IPS DF 4.7 (cell line): ENCODE results near the gene NR4A1.
A peak's percentile ranks its signal among the peaks of the same experiment; 100 is the strongest.

ENCODE experiments used
- DNase-seq: peaks from one replicate; pipeline ENCODE4 v3.0.0-alpha.2; 2013; ENCODE audit warnings: low spot score; ENCODE audit errors: extremely low read depth

Gene NR4A1

DNA sequence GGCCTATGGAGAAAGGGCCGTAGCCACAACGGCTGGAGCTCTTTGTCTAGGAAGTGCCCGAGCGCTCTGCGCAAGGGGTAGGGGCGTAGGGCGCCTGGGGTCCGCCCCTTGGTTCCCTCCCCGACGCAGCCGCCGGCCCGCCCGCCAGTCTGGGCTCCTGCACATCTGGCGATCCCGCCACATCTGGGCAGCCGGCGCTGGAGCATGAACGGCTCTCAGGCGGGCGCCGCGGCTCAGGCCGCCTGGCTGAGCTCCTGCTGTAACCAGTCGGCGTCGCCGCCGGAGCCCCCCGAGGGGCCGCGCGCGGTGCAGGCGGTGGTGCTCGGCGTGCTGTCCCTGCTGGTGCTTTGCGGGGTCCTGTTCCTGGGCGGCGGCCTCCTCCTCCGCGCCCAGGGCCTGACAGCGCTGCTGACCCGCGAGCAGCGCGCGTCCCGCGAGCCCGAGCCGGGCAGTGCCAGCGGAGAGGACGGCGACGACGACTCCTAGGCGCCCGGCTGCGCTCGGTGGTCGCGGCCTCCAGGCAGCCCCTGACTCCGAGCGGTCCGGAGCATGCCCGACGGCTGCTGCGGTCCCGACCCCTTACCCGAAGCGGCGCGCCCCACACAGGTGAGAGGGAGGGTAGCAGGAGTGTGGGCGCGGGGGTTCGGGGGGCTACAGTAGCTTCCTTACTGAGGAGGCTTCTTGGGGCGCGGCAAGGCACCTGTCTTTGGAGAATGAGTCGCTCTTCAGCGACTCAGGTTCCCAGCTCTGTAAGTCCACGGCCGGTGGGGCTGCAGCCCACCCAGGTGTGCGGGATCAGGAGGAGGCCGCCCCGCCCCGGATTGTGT is 28.5 kb downstream of the NR4A1 start, which contains the start of gene SMIM41:
Gene SMIM41 (plus strand): TSS at position 129 of the 827 bp plus-strand sequence. CDS start 76 bp downstream, at position 205.
- DNase-seq: no peak

- no peak for DNase-seq
Observed at GRCh38 chr12:52080403-52081251, 29.4 kb downstream of the NR4A1 start.

DNA sequence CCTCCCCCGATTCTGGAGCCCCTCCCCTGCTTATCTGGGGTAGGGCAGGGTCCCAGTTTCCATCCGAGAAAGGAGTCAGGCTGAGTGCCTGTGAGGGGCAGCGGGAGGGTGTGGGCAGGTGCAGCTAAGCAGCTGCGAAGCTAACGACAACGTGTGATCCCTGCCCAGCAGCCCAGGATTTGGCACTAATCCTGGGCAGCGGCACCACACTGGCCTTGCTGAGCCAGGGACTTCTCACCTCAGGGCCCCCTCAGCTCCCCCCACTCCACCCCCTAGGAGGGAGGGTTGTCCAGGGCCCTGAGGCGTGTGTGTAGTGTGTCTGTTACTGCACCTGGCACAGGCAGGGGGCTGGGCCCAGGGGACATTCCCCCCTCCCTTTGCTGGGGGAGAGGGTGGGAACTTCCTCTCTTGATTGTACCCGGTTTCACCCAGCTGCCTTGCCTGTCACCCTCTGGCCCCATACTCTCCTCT is 30.1 kb downstream of the NR4A1 start:
- no peak for DNase-seq

DNA sequence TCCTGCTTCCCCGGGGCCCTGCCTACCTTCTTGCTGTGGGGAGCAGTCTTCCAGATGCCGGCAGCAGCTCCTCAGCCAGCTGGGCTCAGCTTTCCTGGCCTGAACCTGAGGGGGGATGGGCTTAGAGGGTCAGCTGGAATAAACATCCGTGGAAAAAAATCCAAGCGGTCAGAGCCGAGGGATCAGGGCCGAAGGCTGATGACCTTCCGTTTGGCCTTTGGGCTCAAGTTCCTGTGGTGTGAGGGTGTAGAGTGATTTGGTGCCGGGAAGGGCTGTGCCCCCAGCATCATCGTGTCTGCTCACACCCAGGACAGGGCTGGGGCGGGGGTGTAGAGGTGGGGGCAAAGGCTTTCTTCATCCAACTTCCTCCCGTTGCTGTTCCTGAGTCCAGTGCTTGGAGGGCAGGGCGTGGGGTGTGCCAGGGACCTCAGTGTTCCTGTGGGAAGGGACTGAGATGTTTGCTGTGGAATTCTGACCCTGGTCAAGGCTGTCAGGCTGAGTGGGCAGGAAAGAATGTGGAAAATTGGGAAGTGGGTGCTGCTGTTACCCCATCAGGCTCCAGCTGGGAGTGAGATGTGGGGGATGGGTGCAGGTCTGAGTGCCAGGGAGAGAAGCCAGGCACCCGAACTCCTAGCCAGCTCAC is 30.9 kb downstream of the NR4A1 start:
- DNase-seq: no peak

DNA sequence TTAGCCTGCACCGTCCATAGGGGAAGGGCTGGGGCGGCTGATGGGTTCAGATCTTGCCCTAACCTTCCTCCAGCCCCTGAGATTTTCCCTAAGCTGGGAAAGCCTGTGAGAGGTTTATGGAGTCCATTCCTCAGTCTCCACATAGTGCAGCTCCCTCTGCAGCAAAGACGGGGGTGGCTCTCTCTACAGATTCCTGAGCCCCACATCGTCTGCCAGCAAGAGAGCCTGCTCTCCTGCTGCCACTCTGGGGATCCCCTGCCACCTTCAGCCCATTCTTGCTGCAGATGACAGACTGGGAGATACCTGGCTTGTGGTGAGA is 31.4 kb downstream of the NR4A1 start:
- DNase-seq: no peak

GRCh38 chr12:52082988-52083637 is 31.9 kb downstream of the NR4A1 start:
- peak; percentile 14 for DNase-seq

DNA sequence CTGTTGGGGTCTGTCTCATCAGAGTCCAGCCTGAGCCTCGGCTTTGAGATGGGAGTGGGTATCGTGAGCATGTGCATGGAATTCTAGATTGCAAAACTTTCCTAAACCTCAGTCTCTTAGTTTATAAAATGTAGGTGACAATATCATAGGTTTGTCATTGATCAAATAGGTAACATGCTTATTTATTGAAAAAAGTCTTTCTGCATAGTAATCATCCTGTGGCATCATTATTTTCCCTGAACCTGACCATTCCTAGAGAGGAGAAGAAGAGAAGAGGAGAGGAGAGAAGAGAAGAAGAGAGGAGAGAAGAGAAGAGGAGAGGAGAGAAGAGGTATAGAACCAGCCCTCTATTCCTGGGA is 32.4 kb downstream of the NR4A1 start:
- no peak for DNase-seq

- DNase-seq: no peak
Observed at GRCh38 chr12:52084491-52085231, 33.4 kb downstream of the NR4A1 start.

DNA sequence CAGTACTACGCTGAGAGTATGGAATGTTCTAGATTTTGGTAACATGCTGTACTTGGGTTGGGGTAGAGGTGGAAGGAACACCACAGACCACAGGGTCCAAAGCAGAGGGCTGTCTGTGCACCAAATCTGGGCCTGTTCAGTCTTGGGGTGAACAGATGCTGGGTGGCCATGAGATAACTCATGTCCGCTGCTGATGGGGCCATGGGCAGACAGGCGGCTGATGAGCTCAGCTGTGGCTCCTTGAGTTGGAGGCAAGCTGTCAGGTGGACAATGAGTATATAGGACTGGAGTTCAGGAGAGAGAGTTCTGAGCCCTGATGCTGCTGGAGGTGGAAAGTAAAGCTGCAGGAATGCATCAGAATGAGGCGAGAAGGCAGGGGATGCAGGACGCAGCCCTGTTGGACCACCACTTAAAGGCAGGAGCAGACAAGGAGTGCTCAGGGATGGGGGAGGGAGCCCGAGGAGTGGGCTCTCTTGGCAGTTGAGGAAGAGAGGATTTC is 34.5 kb downstream of the NR4A1 start:
- DNase-seq: no peak

DNA sequence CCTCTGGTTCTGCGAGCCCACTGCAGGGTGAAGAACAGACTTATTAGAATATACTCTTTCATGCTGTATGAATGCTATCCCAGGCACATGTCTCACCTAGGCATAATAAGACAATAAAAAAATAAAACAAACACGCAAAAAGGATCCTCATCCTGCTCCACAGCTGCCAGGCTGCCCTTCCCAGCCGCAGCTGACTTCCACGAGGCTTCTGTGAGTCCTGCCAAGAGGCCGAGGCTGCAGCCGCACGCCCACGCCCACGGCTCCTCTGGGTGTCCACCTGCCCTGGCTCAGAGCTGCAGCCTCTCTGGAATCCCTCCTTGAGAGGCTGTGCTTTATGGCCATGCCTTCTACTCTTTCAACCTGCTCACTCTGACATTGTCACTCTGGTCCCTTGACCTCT is 35.1 kb downstream of the NR4A1 start:
- no peak for DNase-seq

DNA sequence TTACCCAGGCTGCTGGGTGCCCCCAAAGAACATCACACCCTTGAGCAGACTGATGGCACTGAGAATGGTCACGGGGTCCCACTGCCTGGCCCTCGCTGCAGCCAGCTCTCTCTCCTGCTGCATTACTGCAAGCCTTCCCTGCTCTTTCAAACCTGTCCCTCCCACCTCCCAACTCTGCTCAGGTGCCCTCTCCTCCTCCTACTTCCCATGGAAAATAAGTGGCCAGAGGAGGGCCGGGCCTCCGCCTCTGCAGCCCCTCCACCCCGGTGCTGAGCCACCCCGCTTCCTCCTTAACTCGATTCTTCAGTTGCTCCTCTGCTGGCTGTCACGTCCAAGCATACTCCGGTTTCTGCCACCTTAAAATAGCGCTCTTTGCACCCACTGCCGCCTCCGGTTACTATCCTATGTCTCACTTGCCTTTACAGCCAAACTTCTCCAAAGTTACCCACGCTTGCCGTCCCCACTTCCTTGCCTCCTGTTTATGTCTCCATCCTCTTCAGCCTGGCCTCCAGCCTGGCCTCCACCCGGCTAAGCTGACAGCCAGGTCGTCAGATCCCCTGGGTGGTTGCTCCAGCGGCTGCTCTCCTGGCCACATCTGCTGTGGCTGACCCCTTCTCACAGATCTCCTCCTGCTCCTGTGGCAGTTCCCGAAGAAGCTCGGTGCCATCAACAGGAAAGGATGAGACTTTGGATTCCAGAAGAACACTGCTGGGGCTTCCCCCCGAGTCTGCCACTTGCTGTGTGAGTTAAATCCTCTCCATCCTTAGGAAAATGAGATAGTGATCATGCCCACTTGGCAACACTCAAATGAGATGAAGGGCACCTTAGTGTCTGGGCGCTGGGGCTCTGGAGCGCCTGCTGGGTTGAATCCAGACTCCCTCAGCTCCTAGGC is 35.9 kb downstream of the NR4A1 start:
- no peak for DNase-seq

DNA sequence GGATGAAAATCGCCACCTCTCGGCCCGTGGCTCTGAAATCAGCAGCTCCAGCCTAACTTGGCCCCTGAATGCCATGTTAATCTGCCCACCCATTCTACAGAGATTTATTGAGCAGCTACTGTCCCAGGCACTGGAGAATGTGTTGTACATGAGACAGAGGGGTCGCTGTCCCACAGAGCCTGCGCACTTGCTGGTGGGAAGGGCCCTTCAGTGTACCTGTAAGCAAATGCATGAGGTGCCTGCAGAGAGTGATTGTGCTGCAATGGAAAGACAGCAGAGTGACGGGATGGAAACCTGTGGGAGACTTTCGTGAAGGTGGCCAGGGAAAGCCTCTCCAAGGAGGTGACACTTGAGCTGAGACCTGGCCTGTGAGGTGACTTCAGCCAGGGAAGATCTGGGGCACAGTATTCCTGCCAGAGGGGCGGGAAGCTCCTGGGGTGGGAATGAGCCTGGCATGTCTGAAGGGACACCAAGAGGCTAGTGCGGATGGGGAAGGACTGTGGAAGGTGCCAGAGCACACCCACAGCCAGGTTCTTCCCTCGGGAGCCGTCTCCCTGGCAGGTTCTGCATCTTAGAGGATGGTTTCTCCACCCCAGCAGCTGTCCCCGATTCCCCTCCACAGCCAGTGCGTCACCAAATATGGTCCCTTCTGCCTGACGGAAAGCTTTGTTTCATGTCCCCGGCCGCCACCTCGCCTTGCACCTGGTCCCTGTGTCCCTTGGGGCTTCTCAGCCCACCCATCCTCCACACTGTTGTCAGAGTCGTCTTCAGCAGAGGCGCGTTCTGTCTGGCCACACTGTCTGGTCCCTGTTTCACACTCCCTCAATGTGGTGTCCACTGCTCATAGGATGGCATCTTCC is 36.9 kb downstream of the NR4A1 start:
- DNase-seq: no peak

- no peak for DNase-seq
Observed at GRCh38 chr12:52089491-52089890, 38.2 kb downstream of the NR4A1 start.

DNA sequence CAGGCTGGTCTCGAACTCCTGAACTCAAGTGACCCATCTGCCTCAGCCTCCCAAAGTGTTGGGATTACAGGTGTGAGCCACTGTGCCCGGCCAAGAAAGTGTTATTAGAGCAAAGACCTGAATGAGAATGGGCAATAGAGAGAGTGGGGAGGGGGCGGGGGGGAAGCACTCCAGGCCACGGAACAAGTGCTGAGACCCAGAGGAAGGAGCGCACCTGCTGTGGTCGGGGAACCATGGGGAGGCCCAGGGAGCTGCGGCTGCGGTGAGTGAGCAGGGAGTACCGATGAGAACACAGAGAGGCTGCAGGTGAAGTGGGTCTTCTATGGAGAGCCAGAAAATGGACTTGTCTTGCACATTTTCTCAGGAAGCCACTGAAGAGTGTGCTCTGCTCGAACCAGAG is 39.0 kb downstream of the NR4A1 start:
- no peak for DNase-seq

GRCh38 chr12:52091061-52091460 is 39.8 kb downstream of the NR4A1 start:
- no peak for DNase-seq

DNA sequence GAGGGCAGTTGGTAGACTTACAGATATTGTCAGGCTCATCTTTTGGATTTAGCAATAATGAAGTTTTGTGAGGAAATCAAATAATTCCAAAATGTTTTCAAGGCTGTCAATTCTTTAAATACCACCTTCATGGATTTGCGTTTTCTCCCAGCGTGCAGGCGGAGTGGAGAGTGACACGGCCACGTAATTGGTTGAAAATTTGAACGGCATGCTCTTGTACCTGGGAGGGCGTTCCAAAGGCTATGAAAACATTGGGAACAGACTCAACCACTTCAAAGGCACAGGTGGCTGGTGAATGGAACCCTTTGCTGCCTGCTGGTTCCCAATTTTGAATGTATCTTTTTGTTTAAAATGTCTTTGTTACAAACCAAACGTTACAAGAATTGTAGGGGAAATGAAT is 40.6 kb downstream of the NR4A1 start:
- DNase-seq: no peak

GRCh38 chr12:52093346-52093745 is 42.1 kb downstream of the NR4A1 start:
- no peak for DNase-seq

GRCh38 chr12:52096332-52097044 is 45.2 kb downstream of the NR4A1 start:
- DNase-seq: no peak
